ENCODE measurements around the gene NMNAT1. TPM values are rescaled to one million over a fixed set of nuclear protein-coding genes. Genes with fewer than 3 reads are reported as not detected.
"Not testable (repeated sequence)": the region's sequence is repeated elsewhere in the genome, so short reads cannot be mapped to it uniquely, and the experiment has no call there.

Gene NMNAT1
- total RNA-seq, 1 experiment from 2014 or later, result 13.4 TPM

DNA sequence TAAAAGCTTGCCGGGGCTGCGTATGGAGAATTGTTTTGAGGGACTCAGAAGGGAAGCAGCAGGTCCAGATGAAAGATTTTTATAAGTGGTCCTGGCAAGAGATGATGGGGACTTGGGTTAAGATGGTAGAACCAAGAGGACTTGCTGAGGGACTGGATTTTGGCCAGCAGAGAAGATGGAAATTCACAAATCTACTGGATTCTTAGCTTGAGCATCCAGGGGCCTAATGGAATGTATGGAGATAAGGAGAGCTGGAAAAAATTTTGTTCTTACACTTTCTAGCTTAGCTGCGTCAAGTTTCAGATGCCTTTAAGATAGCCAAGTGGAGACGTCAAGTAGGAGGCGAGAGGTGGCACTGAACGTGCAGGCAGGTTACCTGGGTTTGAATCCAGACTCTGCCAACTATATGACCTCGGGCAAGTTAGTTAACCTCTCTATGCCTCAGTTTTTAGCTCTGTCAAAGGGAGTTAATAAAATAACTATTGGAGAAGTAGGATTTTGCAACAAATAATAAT, 50.3 kb downstream of the NMNAT1 start:
- Histone ChIP-seq H3K4me1 (replicated peaks; ENCODE audit: insufficient read depth) (no peaks in the 10 kb centered on the region), H3K36me3 (ENCODE audit: low read depth) (no peaks in the 10 kb centered on the region), H4K20me1 (ENCODE audit: insufficient read depth) (no peaks in the 10 kb centered on the region), H3F3A (ENCODE audit: insufficient read depth, low read depth) (no peaks in the 10 kb centered on the region), H3K4me3 (no peak overlapping the region), H3K27ac (no peak overlapping the region), H3K9me2 (ENCODE audit: insufficient read depth) (no peaks in the 10 kb centered on the region), H3K4me2 (no peak overlapping the region), H3K27me3 (ENCODE audit: insufficient read depth, low read depth) (no peaks in the 10 kb centered on the region), H3K9me3 (ENCODE audit: insufficient read depth, low read depth) (no peaks in the 10 kb centered on the region), H3K79me2 (ENCODE audit: low read depth) (no peaks in the 10 kb centered on the region), H2AFZ (no peak overlapping the region)
- no TSS peak for BruUV-seq (replicated peaks)
- DNase-seq, result no peak
- ChIA-PET CTCF (no interaction called here), POLR2A (ENCODE audit: unreplicated experiment) (no interaction called here)
- no peak for TF ChIP-seq EZH2 (IDR thresholded peaks at IDR 0.05; ENCODE audit: low read depth)
- TF ChIP-seq, protein P1, sequence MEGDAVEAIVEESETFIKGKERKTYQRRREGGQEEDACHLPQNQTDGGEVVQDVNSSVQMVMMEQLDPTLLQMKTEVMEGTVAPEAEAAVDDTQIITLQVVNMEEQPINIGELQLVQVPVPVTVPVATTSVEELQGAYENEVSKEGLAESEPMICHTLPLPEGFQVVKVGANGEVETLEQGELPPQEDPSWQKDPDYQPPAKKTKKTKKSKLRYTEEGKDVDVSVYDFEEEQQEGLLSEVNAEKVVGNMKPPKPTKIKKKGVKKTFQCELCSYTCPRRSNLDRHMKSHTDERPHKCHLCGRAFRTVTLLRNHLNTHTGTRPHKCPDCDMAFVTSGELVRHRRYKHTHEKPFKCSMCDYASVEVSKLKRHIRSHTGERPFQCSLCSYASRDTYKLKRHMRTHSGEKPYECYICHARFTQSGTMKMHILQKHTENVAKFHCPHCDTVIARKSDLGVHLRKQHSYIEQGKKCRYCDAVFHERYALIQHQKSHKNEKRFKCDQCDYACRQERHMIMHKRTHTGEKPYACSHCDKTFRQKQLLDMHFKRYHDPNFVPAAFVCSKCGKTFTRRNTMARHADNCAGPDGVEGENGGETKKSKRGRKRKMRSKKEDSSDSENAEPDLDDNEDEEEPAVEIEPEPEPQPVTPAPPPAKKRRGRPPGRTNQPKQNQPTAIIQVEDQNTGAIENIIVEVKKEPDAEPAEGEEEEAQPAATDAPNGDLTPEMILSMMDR (conservative IDR thresholded peaks at IDR 0.05), result no peak
- intact Hi-C loops (cut with micrococcal nuclease; ENCODE audit: unreplicated experiment), result no loop called here

- H3K27ac ChIP-seq, result no peak within 1 kb of the TSS
- peak in 1 of 2 experiments; percentile 6 for DNase-seq
- no TSS peak for BruUV-seq (replicated peaks)
Measured at GRCh38 chr1:9996624-9997582, 53.6 kb downstream of the NMNAT1 start, which contains the start of gene RBP7. TSS of gene RBP7 (plus strand) at chr1:9997228. CDS start at chr1:9997259, 31 bp downstream.

GRCh38 chr1:10001016-10001665, 57.9 kb downstream of the NMNAT1 start:
- Histone ChIP-seq H3K4me2 (no peak overlapping the region), H3K9me2 (ENCODE audit: insufficient read depth) (no peaks in the 10 kb centered on the region), H3K36me3 (ENCODE audit: low read depth) (no peaks in the 10 kb centered on the region), H3K9me3 (ENCODE audit: insufficient read depth, low read depth) (no peaks in the 10 kb centered on the region), H3F3A (ENCODE audit: insufficient read depth, low read depth) (no peaks in the 10 kb centered on the region), H4K20me1 (ENCODE audit: insufficient read depth) (no peaks in the 10 kb centered on the region), H2AFZ (no peak overlapping the region), H3K4me3 (no peak overlapping the region), H3K79me2 (ENCODE audit: low read depth) (no peaks in the 10 kb centered on the region), H3K4me1 (replicated peaks; ENCODE audit: insufficient read depth) (no peaks in the 10 kb centered on the region), H3K27me3 (ENCODE audit: insufficient read depth, low read depth) (no peaks in the 10 kb centered on the region), H3K27ac (no peak overlapping the region)
- TF ChIP-seq, protein P1 (conservative IDR thresholded peaks at IDR 0.05), result no peak
- TF ChIP-seq EZH2 (IDR thresholded peaks at IDR 0.05; ENCODE audit: low read depth), result no peak
- ChIA-PET POLR2A (ENCODE audit: unreplicated experiment) (interaction anchor here (0.7 kb wide), 1 partner anchor 36 kb away, joined by 3 read pairs; no protein-coding TSS in a partner anchor), CTCF (no interaction called here)
- no TSS peak for BruUV-seq (replicated peaks)
- intact Hi-C loops (cut with micrococcal nuclease; ENCODE audit: unreplicated experiment), result no loop called here
- DNase-seq, result no peak

More at GRCh38 chr1:9996624-9997582, 53.6 kb downstream of the NMNAT1 start, which contains the start of gene RBP7:
- Histone ChIP-seq H3K79me2 (ENCODE audit: low read depth) (no peaks in the 10 kb centered on the region), H2AFZ (peak within 1 kb of the TSS; percentile 70; the same call in 1 of the 2 replicates), H3K36me3 (ENCODE audit: low read depth) (no peaks in the 10 kb centered on the region), H4K20me1 (ENCODE audit: insufficient read depth) (no peaks in the 10 kb centered on the region), H3K4me2 (peak within 1 kb of the TSS; percentile 59), H3K27me3 (ENCODE audit: insufficient read depth, low read depth) (no peaks in the 10 kb centered on the region), H3K4me1 (replicated peaks; ENCODE audit: insufficient read depth) (no peaks in the 10 kb centered on the region), H3F3A (ENCODE audit: insufficient read depth, low read depth) (no peaks in the 10 kb centered on the region), H3K4me3 (peak within 1 kb of the TSS; percentile 27; the same call in 1 of the 2 replicates), H3K9me2 (ENCODE audit: insufficient read depth) (no peaks in the 10 kb centered on the region), H3K9me3 (ENCODE audit: insufficient read depth, low read depth) (no peaks in the 10 kb centered on the region)
- CTCF ChIA-PET, result no interaction called here
- TF ChIP-seq, protein P1 (conservative IDR thresholded peaks at IDR 0.05), result no peak
- TF ChIP-seq EZH2 (IDR thresholded peaks at IDR 0.05; ENCODE audit: low read depth), result no peak
- POLR2A ChIA-PET (ENCODE audit: unreplicated experiment), result no interaction called here
- intact Hi-C loops (cut with micrococcal nuclease; ENCODE audit: unreplicated experiment), result no loop called here

DNA sequence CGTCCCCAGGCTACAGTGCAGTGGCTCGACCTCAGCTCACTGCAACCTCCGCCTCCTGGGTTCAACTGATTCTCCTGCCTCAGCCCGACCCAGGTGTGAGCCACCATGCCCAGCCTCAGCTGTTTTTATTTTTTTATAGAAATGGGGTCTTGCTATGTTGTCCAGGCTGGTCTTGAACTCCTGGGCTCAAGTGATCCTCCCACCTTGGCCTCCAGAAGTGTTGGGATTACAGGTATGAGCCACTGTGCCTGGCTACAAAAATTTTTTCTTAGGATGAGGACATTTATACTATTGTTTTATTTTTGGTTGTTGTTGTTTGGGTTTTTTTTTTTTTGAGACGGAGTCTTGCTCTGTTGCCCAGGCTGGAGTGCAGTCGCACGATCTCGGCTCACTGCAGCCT, 62.0 kb downstream of the NMNAT1 start:
- CTCF ChIA-PET; H3K4me2 ChIP-seq; H3K79me2 ChIP-seq (ENCODE audit: low read depth); H3K27me3 ChIP-seq (ENCODE audit: insufficient read depth, low read depth); H3K4me3 ChIP-seq; intact Hi-C loops (cut with micrococcal nuclease; ENCODE audit: unreplicated experiment); H3K27ac ChIP-seq; H3K4me1 ChIP-seq (replicated peaks; ENCODE audit: insufficient read depth); H4K20me1 ChIP-seq (ENCODE audit: insufficient read depth); H3K9me3 ChIP-seq (ENCODE audit: insufficient read depth, low read depth); H3K9me2 ChIP-seq (ENCODE audit: insufficient read depth); H3F3A ChIP-seq (ENCODE audit: insufficient read depth, low read depth); DNase-seq; BruUV-seq (replicated peaks); H3K36me3 ChIP-seq (ENCODE audit: low read depth); H2AFZ ChIP-seq: not testable (repeated sequence)
- POLR2A ChIA-PET (ENCODE audit: unreplicated experiment), result interaction anchor here (0.7 kb wide), 1 partner anchor 54 kb away, joined by 19 read pairs; no protein-coding TSS in a partner anchor

All from PC-9 (cell line).